Tibial artery (tissue), 4 donors: Measurements from ENCODE around the gene ITIH5.

ENCODE experiments used
- DNase-seq, 2 donors: peaks; one replicate each; pipeline ENCODE4 v3.0.0-alpha.2; 2019
- H3K27ac ChIP-seq, 2 donors: fragments of 200-600 bp; sonication (generic) in 1 of 2; 1 replicate in 1 of 2; 2 replicates in 1 of 2; pipeline ENCODE4 v1.5.1; 2018 to 2019; ENCODE audit warnings: mild to moderate bottlenecking in 1 of 2
- H3K27me3 ChIP-seq, 2 donors: fragments of 200-600 bp; sonication (generic) in 1 of 2; one replicate each; pipeline versions ENCODE4 v1.5.1 to v1.6.0; 2016 to 2019
- H3K36me3 ChIP-seq, 3 donors: fragments of 200-600 bp; sonication (generic) in 2 of 3; one replicate each; pipeline ENCODE4 v1.5.1; 2016 to 2019; ENCODE audit warnings: mild to moderate bottlenecking in 2 of 3
- H3K4me1 ChIP-seq, 4 donors: fragments of 200-600 bp; sonication (generic) in 2 of 4; 1 replicate in 3 of 4; 2 replicates in 1 of 4; pipeline ENCODE4 v1.5.1; 2016 to 2019
- H3K4me3 ChIP-seq, 2 donors: fragments of 200-600 bp; sonication (generic) in 1 of 2; 1 replicate in 1 of 2; 2 replicates in 1 of 2; pipeline ENCODE4 v1.5.1; 2018 to 2019; ENCODE audit warnings: mild to moderate bottlenecking in 2 of 2
- H3K9me3 ChIP-seq, 3 donors: fragments of 200-600 bp; sonication (generic) in 1 of 3; one replicate each; pipeline ENCODE4 v1.5.1; 2016 to 2019
- intact Hi-C: fragments of 100-400 bp; cut with DNase I; formaldehyde crosslinking; loops from one replicate; pipeline ENCODE4 v1.15.0; 2023; ENCODE audit warnings: low total_unique reads
- TF ChIP-seq, protein P1 (sequence below), 2 experiments: fragments of 200-600 bp in 1 of 2; fragments of 450-650 bp in 1 of 2; IDR thresholded peaks; one replicate each; pipeline ENCODE4 v1.5.1; 2017 to 2019; ENCODE audit warnings: antibody characterized with exemption in 2 of 2, mild to moderate bottlenecking in 1 of 2, moderate library complexity in 1 of 2

ITIH5 gene

DNA sequence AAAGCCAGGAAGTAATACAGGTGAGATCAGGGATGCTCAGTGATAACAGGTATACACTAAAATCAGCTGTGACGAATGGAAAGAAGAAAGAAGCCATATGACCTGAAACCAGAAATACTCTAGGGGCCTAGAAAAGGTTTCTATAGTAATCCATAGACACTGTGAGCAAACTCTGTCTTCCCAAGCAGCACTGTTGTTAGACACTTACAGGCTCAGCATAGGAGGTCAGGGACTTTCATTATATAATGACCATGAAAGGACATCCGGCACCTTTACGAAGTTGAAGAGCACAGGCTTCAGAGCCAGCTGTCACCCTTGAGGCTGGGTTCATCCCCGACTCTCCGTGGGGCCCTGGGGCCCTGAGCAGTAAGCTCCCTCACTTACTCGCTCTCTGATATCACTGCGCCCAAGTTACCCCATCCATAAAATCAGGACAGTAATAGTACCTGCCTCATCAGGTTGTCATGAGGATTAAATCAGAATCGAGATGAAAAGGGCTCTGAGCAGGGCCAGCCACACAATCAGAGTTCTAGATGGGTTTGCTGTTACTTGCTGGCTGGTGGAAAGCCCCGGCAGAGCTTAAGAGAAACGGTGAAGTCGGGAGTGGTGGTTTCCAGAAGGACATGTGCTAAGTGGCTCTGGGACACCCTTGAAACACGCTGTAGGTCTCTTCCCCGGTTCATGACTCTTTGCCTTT is 79.5 kb downstream of the ITIH5 start:
- peak in 1 of 2 donors; percentile 35 for DNase-seq
- H3K27ac ChIP-seq, result no peak overlapping the region
- H3K9me3 ChIP-seq, result no peaks in the 10 kb centered on the region
- peaks cover 0 to under 1% (median 0%) of the 10 kb centered on the region in 4 donors for H3K4me1 ChIP-seq
- H3K36me3 ChIP-seq, result peaks cover 0 to 31% (median 5%) of the 10 kb centered on the region in 3 donors
- TF ChIP-seq, protein P1, sequence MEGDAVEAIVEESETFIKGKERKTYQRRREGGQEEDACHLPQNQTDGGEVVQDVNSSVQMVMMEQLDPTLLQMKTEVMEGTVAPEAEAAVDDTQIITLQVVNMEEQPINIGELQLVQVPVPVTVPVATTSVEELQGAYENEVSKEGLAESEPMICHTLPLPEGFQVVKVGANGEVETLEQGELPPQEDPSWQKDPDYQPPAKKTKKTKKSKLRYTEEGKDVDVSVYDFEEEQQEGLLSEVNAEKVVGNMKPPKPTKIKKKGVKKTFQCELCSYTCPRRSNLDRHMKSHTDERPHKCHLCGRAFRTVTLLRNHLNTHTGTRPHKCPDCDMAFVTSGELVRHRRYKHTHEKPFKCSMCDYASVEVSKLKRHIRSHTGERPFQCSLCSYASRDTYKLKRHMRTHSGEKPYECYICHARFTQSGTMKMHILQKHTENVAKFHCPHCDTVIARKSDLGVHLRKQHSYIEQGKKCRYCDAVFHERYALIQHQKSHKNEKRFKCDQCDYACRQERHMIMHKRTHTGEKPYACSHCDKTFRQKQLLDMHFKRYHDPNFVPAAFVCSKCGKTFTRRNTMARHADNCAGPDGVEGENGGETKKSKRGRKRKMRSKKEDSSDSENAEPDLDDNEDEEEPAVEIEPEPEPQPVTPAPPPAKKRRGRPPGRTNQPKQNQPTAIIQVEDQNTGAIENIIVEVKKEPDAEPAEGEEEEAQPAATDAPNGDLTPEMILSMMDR (IDR thresholded peaks at IDR 0.05), result no peak
- H3K27me3 ChIP-seq, result no peaks in the 10 kb centered on the region
- H3K4me3 ChIP-seq, result no peak overlapping the region
- intact Hi-C loops, result no loop called here

DNA sequence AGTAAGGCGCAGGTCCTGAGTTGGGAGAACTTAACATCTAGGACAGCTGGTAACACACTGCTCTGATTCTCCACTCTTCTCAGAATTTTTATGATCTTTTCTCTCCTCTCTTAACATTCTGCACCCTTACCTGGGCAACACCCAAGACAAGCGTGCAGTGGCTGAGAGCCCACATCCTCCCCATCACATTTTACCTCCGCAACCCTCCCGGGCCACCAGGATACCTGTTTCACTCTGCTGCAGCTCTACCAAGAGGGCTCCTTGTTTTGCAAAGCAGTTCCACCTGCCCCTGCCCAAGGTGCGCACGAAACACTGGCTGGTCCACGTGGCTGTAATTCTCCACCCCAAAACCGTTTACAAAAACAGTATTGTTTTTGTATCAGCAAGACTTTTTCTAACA is 81.5 kb downstream of the ITIH5 start:
- Histone ChIP-seq H3K9me3 (no peaks in the 10 kb centered on the region), H3K36me3 (peaks cover 0 to 35% (median 5%) of the 10 kb centered on the region in 3 donors), H3K27me3 (no peaks in the 10 kb centered on the region), H3K4me1 (no peaks in the 10 kb centered on the region), H3K4me3 (no peak overlapping the region), H3K27ac (no peak overlapping the region)
- intact Hi-C loops, result no loop called here
- TF ChIP-seq, protein P1 (IDR thresholded peaks at IDR 0.05), result no peak
- DNase-seq, result peak in 1 of 2 donors; percentile 46

DNA sequence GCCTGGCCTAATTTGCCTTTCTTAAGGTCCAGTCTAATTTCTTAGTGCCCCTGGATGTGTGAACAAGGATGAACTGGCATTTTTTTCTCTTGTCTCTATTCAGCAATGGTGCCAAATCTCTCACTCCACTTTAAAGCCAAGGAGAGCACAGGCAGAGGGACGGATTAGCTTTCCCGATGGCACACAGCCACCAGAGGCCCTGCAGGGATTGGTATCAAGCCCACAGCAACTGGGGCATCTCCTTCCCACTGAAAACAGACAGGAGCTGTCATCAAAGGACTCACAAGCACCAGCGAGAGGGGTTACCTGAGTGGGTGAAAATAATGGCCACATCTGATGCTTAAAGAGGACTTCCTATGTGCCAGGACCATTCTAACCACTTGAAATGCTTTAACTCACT is 83.1 kb downstream of the ITIH5 start:
- Histone ChIP-seq H3K27ac (no peak overlapping the region), H3K36me3 (peaks cover 6 to 35% (median 12%) of the 10 kb centered on the region in 3 donors), H3K9me3 (no peaks in the 10 kb centered on the region), H3K4me3 (no peak overlapping the region), H3K27me3 (no peaks in the 10 kb centered on the region), H3K4me1 (no peaks in the 10 kb centered on the region)
- intact Hi-C loops, result no loop called here
- DNase-seq, result peak in 1 of 2 donors; percentile 28
- TF ChIP-seq, protein P1 (IDR thresholded peaks at IDR 0.05), result no peak

DNA sequence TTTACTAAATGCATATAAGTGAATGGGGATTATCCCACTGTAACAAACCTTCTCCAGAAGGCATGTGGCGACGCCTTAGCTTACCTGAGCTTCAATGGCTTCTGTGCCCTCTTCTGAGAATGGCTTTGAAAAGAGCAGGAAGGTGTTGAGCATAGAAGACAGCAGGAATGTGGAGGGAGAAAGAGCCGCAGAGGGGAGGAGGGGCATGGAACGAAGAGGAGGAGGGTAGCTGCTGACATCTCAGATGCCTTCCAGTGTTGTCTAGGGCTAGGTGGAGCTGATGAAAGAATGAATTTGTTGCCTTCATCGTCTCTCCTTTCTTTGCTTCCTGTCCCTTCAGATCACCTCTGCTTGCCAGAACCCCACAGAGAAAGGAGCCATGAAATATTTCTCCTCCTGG is 86.2 kb downstream of the ITIH5 start:
- intact Hi-C loops, result no loop called here
- Histone ChIP-seq H3K4me1 (no peaks in the 10 kb centered on the region), H3K9me3 (no peaks in the 10 kb centered on the region), H3K4me3 (no peak overlapping the region), H3K36me3 (peaks cover 27 to 61% (median 34%) of the 10 kb centered on the region in 3 donors), H3K27ac (no peak overlapping the region), H3K27me3 (no peaks in the 10 kb centered on the region)
- TF ChIP-seq, protein P1 (IDR thresholded peaks at IDR 0.05), result no peak
- no peak for DNase-seq

DNA sequence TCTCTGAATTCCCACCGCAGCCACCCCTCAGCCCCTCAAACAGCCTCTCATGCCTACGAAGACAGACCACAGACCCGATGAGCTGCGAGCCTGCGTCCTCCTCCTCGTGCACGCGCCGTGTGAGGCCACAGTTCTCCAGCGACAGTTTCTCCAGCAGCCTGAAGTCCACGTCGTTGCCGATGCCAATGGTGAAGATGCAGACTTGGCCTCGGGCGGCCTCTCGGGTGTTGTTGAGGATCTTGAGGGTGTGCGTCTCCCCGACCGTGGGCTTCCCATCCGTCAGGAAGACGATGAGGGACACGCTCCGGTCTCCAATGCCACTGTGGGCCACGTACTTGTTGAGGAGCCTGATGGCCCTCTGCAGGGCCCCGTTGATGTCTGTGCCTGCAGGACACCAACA is 87.1 kb downstream of the ITIH5 start:
- no peaks in the 10 kb centered on the region for H3K9me3 ChIP-seq
- H3K27ac ChIP-seq, result no peak overlapping the region
- TF ChIP-seq, protein P1 (IDR thresholded peaks at IDR 0.05), result no peak
- peaks cover 27 to 61% (median 34%) of the 10 kb centered on the region in 3 donors for H3K36me3 ChIP-seq
- no peak overlapping the region for H3K4me3 ChIP-seq
- H3K4me1 ChIP-seq, result no peaks in the 10 kb centered on the region
- DNase-seq, result no peak
- intact Hi-C loops, result no loop called here
- H3K27me3 ChIP-seq, result no peaks in the 10 kb centered on the region
